Fibroblast of villous mesenchyme (primary cell): Measurements from ENCODE around the gene SULT1B1. TPM values are rescaled to one million over a fixed set of nuclear protein-coding genes. Genes with fewer than 3 reads are reported as not detected.

Experiments
- DNase-seq: peaks from one replicate; pipeline ENCODE4 v3.0.0-alpha.2; 2010; ENCODE audit warnings: low read depth
- H3K4me3 ChIP-seq: 2 replicates; pipeline ENCODE4 v1.5.1; 2011; ENCODE audit warnings: low read depth, mild to moderate bottlenecking, low read length
- CTCF ChIP-seq: IDR thresholded peaks from 2 replicates; pipeline ENCODE4 v1.5.1; 2012; ENCODE audit warnings: low read depth, mild to moderate bottlenecking, low read length; ENCODE audit not compliant: insufficient read depth
- total RNA-seq: library from RNA; depleted of rRNA; stranded (reverse); fragments of >200 nt; gene quantifications from 2 replicates; pipeline ENCODE4 v1.2.3, GENCODE V29; 2012

Gene SULT1B1
- total RNA-seq, 1 donor: under 0.01 TPM

- no peak for DNase-seq
- no peak for TF ChIP-seq CTCF
- no peak overlapping the region for H3K4me3 ChIP-seq
Observed at GRCh38 chr4:69750346-69750745, 10.1 kb downstream of the SULT1B1 start.

GRCh38 chr4:69749771-69750170, 10.6 kb downstream of the SULT1B1 start:
- DNase-seq: no peak
- no peak for TF ChIP-seq CTCF
- H3K4me3 ChIP-seq: no peak overlapping the region

GRCh38 chr4:69748173-69748572, 12.2 kb downstream of the SULT1B1 start:
- DNase-seq: no peak
- H3K4me3 ChIP-seq: no peak overlapping the region
- TF ChIP-seq CTCF: no peak

GRCh38 chr4:69744157-69744478, 16.3 kb downstream of the SULT1B1 start:
- H3K4me3 ChIP-seq: no peak overlapping the region
- DNase-seq: no peak
- no peak for TF ChIP-seq CTCF

- no peak for TF ChIP-seq CTCF
- H3K4me3 ChIP-seq: no peak overlapping the region
- no peak for DNase-seq
Observed at GRCh38 chr4:69743476-69744156, 16.8 kb downstream of the SULT1B1 start.

GRCh38 chr4:69742596-69742995, 17.8 kb downstream of the SULT1B1 start:
- no peak for DNase-seq
- no peak overlapping the region for H3K4me3 ChIP-seq
- no peak for TF ChIP-seq CTCF

GRCh38 chr4:69738872-69739271, 21.5 kb downstream of the SULT1B1 start:
- no peak overlapping the region for H3K4me3 ChIP-seq
- DNase-seq: no peak
- no peak for TF ChIP-seq CTCF
